Right lobe of liver (tissue), 6 donors: ENCODE measurements around the gene GOT1. TPM values are rescaled to one million over a fixed set of nuclear protein-coding genes. Genes with fewer than 3 reads are reported as not detected.

ENCODE experiments used
- ATAC-seq, 4 donors: fragments of 200-7000 bp; cut with Tn5 transposase; one replicate each; pipeline ENCODE4 v1.9.1; 2020; ENCODE audit warnings: mild to moderate bottlenecking in 4 of 4, moderate library complexity in 4 of 4
- DNase-seq, 3 donors: peaks; one replicate each; pipeline ENCODE4 v3.0.0-alpha.2; 2020
- H3K27ac ChIP-seq, 3 donors: fragments of 200-600 bp; one replicate each; pipeline ENCODE4 v1.8.0; 2022
- H3K27me3 ChIP-seq, 2 donors: fragments of 200-600 bp; one replicate each; pipeline ENCODE4 v1.8.0; 2022
- H3K36me3 ChIP-seq, 4 donors: fragments of 200-600 bp; sonication (generic) in 1 of 4; one replicate each; pipeline versions ENCODE4 v1.5.1 to v1.8.0; 2017 to 2022; ENCODE audit warnings: control low read depth in 1 of 4
- H3K4me1 ChIP-seq, 4 donors: fragments of 200-600 bp; sonication (generic) in 1 of 4; one replicate each; pipeline versions ENCODE4 v1.5.1 to v1.8.0; 2017 to 2022; ENCODE audit warnings: control low read depth in 1 of 4
- H3K4me3 ChIP-seq, 3 donors: fragments of 200-600 bp; one replicate each; pipeline ENCODE4 v1.8.0; 2022
- H3K9me3 ChIP-seq, 4 donors: fragments of 200-600 bp; sonication (generic) in 1 of 4; one replicate each; pipeline versions ENCODE4 v1.5.1 to v1.8.0; 2017 to 2022; ENCODE audit warnings: control low read depth in 1 of 4
- POLR2A ChIP-seq: fragments of 450-650 bp; IDR thresholded peaks from one replicate; pipeline ENCODE4 v1.6.1; 2017; ENCODE audit warnings: antibody characterized with exemption, mild to moderate bottlenecking
- WGBS: methylation state at CpG from one replicate; pipeline ENCODE4 v1.1.6; 2018; ENCODE audit warnings: low coverage, low lambda C conversion rate; ENCODE audit not compliant: insufficient coverage; ENCODE audit errors: missing lambda C conversion rate; 5-methylcytosine and 5-hydroxymethylcytosine counted together
- intact Hi-C, 2 donors: fragments of 100-400 bp; cut with DNase I; formaldehyde crosslinking; loops; one replicate each; pipeline versions ENCODE4 v1.11.2 to v1.14.1; 2022
- total RNA-seq, 6 experiments: library from RNA; depleted of rRNA in 2 of 6; stranded (reverse); fragments of >200 nt in 2 of 6; fragmentation: NEBNext Ultra II Directional in 3 of 6; extraction: Animal tissue kit (Norgen Biotek cat#: 25700) in 3 of 6; gene quantifications; one replicate each; pipeline versions ENCODE4 v1.1.0 to v1.2.4, GENCODE V29; 2016 to 2023
- TF ChIP-seq, protein P1 (sequence below), 4 donors: fragments of 200-600 bp in 3 of 4; fragments of 450-650 bp in 1 of 4; IDR thresholded peaks; one replicate each; pipeline versions ENCODE4 v1.5.1 to v1.8.0; 2016 to 2022; ENCODE audit warnings: antibody characterized with exemption in 4 of 4, mild to moderate bottlenecking in 2 of 4
- donor health status: DM: no; HTN: yes; CAD: no.
- donor health status: DM: no; HTN: no; CAD: no.
- donor health status: DM: no; HTN: no; CAD: no.
- donor health status: DM: no; HTN: yes; CAD: no.
- donor health status: DM: no; HTN: yes; CAD: no.

Gene GOT1
- total RNA-seq, 6 experiments from 2014 or later = 118 to 356 (median 173) TPM

GRCh38 chr10:99427566-99428190 lies 2.7 kb downstream of the GOT1 start:
- no peaks in the 10 kb centered on the region for H3K27me3 ChIP-seq
- H3K4me1 ChIP-seq = peaks cover 2 to 44% (median 11%) of the 10 kb centered on the region in 4 donors
- peak overlapping the region; percentile 84 to 89 (median 88) for H3K4me3 ChIP-seq
- intact Hi-C loops = no loop called here
- peaks cover 0 to 8% (median 8%) of the 10 kb centered on the region in 4 donors for H3K36me3 ChIP-seq
- WGBS = 35% methylated on average over 3 of the region's 4 CpGs
- DNase-seq (no peak), ATAC-seq (peak in 2 of 4 donors; percentile 1)
- H3K27ac ChIP-seq = peak overlapping the region; percentile 47 to 92 (median 88)
- TF ChIP-seq, protein P1, sequence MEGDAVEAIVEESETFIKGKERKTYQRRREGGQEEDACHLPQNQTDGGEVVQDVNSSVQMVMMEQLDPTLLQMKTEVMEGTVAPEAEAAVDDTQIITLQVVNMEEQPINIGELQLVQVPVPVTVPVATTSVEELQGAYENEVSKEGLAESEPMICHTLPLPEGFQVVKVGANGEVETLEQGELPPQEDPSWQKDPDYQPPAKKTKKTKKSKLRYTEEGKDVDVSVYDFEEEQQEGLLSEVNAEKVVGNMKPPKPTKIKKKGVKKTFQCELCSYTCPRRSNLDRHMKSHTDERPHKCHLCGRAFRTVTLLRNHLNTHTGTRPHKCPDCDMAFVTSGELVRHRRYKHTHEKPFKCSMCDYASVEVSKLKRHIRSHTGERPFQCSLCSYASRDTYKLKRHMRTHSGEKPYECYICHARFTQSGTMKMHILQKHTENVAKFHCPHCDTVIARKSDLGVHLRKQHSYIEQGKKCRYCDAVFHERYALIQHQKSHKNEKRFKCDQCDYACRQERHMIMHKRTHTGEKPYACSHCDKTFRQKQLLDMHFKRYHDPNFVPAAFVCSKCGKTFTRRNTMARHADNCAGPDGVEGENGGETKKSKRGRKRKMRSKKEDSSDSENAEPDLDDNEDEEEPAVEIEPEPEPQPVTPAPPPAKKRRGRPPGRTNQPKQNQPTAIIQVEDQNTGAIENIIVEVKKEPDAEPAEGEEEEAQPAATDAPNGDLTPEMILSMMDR (IDR thresholded peaks at IDR 0.05) = no peak
- peak; percentile 10 for TF ChIP-seq POLR2A
- no peaks in the 10 kb centered on the region for H3K9me3 ChIP-seq

DNA sequence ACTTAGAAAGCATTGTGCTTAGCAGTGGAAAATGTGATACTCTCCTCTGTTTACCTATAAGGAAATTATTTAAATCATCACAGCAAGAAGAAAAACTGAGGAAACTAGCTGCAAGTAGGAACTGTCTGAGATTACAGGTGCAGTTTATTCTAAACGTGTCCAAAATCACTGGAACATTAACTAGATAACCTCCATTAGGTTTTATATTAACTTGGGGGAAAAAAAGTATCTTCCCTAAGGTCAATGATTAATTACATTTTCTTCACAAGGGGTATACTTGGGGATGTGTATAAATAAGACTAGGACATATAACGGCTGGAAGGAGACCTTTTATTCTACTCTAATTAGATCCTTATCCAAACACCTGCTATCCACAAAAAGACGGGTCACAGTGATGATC lies 3.7 kb downstream of the GOT1 start:
- intact Hi-C loops = no loop called here
- Histone ChIP-seq H3K4me1 (peaks cover 2 to 44% (median 16%) of the 10 kb centered on the region in 4 donors), H3K9me3 (no peaks in the 10 kb centered on the region), H3K27ac (peak overlapping the region; percentile 33 to 92 (median 88)), H3K36me3 (peaks cover 0 to 8% (median 8%) of the 10 kb centered on the region in 4 donors), H3K4me3 (peak overlapping the region in 2 of 3 donors; percentile 84 to 89), H3K27me3 (no peaks in the 10 kb centered on the region)
- ATAC-seq (peak in 3 of 4 donors; percentile 1 to 25 (median 3)), DNase-seq (no peak)
- WGBS = 15% methylated on average over 3 of the region's 3 CpGs
- TF ChIP-seq, protein P1 (IDR thresholded peaks at IDR 0.05) = no peak
- TF ChIP-seq POLR2A = peak; percentile 30

DNA sequence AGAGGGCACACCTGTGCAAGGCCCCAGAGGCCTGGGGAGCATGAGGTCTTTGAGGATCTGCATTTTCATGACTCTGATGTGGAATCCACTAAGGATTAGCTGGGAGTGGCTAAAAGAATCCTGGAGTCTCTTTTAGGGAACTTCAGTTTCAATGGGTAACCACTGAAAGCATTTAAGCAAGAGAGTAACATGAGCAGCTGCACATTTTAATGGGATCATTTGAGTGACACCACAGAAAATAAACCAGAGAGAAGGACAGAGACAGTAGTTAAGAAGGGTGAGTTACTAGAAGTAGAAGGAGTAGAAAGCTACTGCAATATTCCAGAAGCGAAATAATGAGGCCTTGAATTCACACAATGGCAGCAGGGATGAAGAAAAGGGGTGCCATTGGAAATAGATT lies 5.2 kb downstream of the GOT1 start:
- intact Hi-C loops = no loop called here
- WGBS = 86% methylated on average over 1 of the region's 1 CpG

GRCh38 chr10:99424656-99425055 lies 5.8 kb downstream of the GOT1 start:
- 91% methylated on average over 1 of the region's 1 CpG for WGBS
- Histone ChIP-seq H3K36me3 (peaks cover 6 to 15% (median 12%) of the 10 kb centered on the region in 4 donors), H3K27ac (no peak overlapping the region), H3K4me3 (no peak overlapping the region), H3K9me3 (no peaks in the 10 kb centered on the region), H3K4me1 (peaks cover 2 to 61% (median 23%) of the 10 kb centered on the region in 4 donors), H3K27me3 (no peaks in the 10 kb centered on the region)
- intact Hi-C loops = no loop called here
- no peak for DNase-seq
- ATAC-seq = no peak
- TF ChIP-seq, protein P1 (IDR thresholded peaks at IDR 0.05) = no peak
- TF ChIP-seq POLR2A = no peak

More for the DNA sequence above, 5.2 kb downstream of the GOT1 start:
- DNase-seq = no peak
- H3K9me3 ChIP-seq = no peaks in the 10 kb centered on the region
- TF ChIP-seq, protein P1 (IDR thresholded peaks at IDR 0.05) = no peak
- no peak for TF ChIP-seq POLR2A
- H3K4me1 ChIP-seq = peaks cover 2 to 56% (median 20%) of the 10 kb centered on the region in 4 donors
- H3K27me3 ChIP-seq = no peaks in the 10 kb centered on the region
- ATAC-seq = no peak
- H3K4me3 ChIP-seq = no peak overlapping the region
- H3K36me3 ChIP-seq = peaks cover 2 to 10% (median 9%) of the 10 kb centered on the region in 4 donors
- H3K27ac ChIP-seq = peak overlapping the region in 1 of 3 donors; percentile 92
